Thymus (tissue), 11 donors: ENCODE results near the gene SLC37A1. TPM values are rescaled to one million over a fixed set of nuclear protein-coding genes. Genes with fewer than 3 reads are reported as not detected.
A peak's percentile ranks its signal among the peaks of the same experiment; 100 is the strongest.
"Not testable (repeated sequence)": the region's sequence is repeated elsewhere in the genome, so short reads cannot be mapped to it uniquely, and the experiment has no call there.

Source experiments
- DNase-seq, 9 donors: peaks; one replicate each; pipeline ENCODE4 v3.0.0-alpha.2; 2013; ENCODE audit warnings: low spot score in 9 of 9, low read depth in 6 of 9, missing footprints in 1 of 9
- H3K27ac ChIP-seq, 2 donors: one replicate each; pipeline ENCODE4 v1.5.1; 2013; ENCODE audit warnings: control low read depth in 1 of 2, low read depth in 1 of 2, low read length in 1 of 2, mild to moderate bottlenecking in 1 of 2, moderate library complexity in 1 of 2
- H3K27me3 ChIP-seq, 2 donors: one replicate each; pipeline ENCODE4 v1.5.1; 2013; ENCODE audit warnings: low read length in 1 of 2; ENCODE audit not compliant: control insufficient read depth in 2 of 2, insufficient read depth in 1 of 2
- H3K36me3 ChIP-seq, 2 donors: one replicate each; pipeline ENCODE4 v1.5.1; 2013; ENCODE audit warnings: low read length in 1 of 2, mild to moderate bottlenecking in 1 of 2, moderate library complexity in 1 of 2; ENCODE audit not compliant: control insufficient read depth in 2 of 2, insufficient read depth in 2 of 2
- H3K4me1 ChIP-seq, 2 donors: one replicate each; pipeline ENCODE4 v1.5.1; 2013; ENCODE audit warnings: low read length in 2 of 2; ENCODE audit not compliant: control insufficient read depth in 2 of 2, insufficient read depth in 2 of 2
- H3K4me3 ChIP-seq, 2 donors: one replicate each; pipeline ENCODE4 v1.5.1; 2013; ENCODE audit warnings: low read length in 2 of 2, control low read depth in 1 of 2, mild to moderate bottlenecking in 1 of 2
- H3K9me3 ChIP-seq, 2 donors: one replicate each; pipeline ENCODE4 v1.5.1; 2013; ENCODE audit warnings: low read length in 1 of 2, mild to moderate bottlenecking in 1 of 2; ENCODE audit not compliant: control insufficient read depth in 2 of 2, insufficient read depth in 1 of 2
- WGBS: extraction: QIAGEN DNeasy Blood & Tissue Kit; methylation state at CpG from one replicate; pipeline ENCODE4 v1.1.7; 2013; 5-methylcytosine and 5-hydroxymethylcytosine counted together
- polyA plus RNA-seq: library from polyadenylated mRNA; stranded (reverse); fragments of 200-250 nt; gene quantifications from one replicate; pipeline ENCODE4 v1.2.3, GENCODE V29; 2013
- total RNA-seq: library from RNA; stranded (reverse); fragments of 120-200 nt; gene quantifications from one replicate; pipeline ENCODE4 v1.2.4, GENCODE V29; 2013
- donor health status: healthy.

The SLC37A1 gene
- total and polyA plus RNA-seq, 2 donors = 9.0 to 9.2 TPM

DNA sequence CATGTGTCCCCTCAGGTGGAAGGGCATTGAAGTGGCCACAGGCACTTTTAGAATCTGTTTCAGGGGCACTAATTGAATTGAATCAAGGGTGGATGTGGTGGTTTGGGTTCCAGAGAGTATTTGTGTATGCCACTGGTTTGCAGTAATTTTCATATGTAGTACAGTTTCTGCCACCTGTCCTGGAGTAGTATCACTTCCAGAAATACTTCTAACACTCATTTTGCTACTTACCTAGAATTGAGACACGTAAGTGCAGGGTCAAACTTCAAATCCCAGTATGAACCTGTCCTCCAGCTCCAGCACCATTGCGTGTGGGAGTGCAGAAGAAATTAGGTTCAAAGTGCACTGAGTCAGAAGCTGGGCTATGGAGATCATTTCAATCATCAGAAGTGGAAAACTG is 44.4 kb upstream of the SLC37A1 start:
- H3K9me3 ChIP-seq = peaks cover 0 to 2% of the 10 kb centered on the region in 2 donors
- H3K27me3 ChIP-seq = no peaks in the 10 kb centered on the region
- no peak overlapping the region for H3K27ac ChIP-seq
- H3K4me1 ChIP-seq = peaks cover 19 to 61% of the 10 kb centered on the region in 2 donors
- no peak overlapping the region for H3K4me3 ChIP-seq
- 93% methylated on average over 2 of the region's 2 CpGs for WGBS
- H3K36me3 ChIP-seq = no peaks in the 10 kb centered on the region
- DNase-seq = no peak

GRCh38 chr21:42469726-42470125 is 43.9 kb upstream of the SLC37A1 start:
- H3K9me3 ChIP-seq, H3K36me3 ChIP-seq, H3K27me3 ChIP-seq, H3K27ac ChIP-seq, DNase-seq, H3K4me3 ChIP-seq: not testable (repeated sequence)
- peaks cover 19 to 59% of the 10 kb centered on the region in 2 donors for H3K4me1 ChIP-seq
- 95% methylated on average over 4 of the region's 4 CpGs for WGBS

- Histone ChIP-seq H3K4me1 (peaks cover 6 to 45% of the 10 kb centered on the region in 2 donors), H3K9me3 (no peaks in the 10 kb centered on the region), H3K36me3 (no peaks in the 10 kb centered on the region), H3K27ac (no peak overlapping the region), H3K4me3 (no peak overlapping the region), H3K27me3 (no peaks in the 10 kb centered on the region)
- 98% methylated on average over 9 of the region's 9 CpGs for WGBS
- DNase-seq = no peak
These were observed 42.4 kb upstream of the SLC37A1 start for GRCh38 chr21:42471206-42471605.

DNA sequence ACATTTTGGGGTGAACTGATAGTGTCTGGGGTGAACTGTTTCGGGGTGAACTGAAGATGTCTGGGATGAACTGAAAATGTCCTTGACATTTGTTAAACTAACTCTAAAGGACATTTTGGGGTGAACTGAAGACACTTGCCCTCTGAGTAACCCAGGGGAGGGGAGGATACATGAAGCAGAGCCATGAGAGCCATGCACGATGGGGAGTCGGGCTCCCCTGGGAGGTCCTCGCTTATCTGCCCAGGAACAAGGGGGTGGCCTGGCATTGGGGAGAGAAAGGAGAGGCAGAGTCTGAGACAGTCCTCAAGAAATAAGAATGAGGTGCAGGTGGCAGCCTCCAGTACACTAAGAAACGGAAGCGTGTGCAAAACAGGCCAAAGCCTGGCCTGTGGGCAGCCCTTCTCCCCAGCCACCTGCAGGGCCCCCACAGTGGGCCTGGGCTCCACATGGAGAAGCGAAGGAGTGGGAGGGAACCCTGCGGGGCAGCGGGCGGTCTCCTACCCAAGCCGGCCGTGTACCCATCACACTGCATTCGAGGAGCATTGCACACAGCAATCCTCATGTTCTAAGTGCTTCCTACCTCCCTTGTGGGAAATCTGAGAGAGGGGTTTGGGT is 41.8 kb upstream of the SLC37A1 start:
- WGBS = 95% methylated on average over 13 of the region's 13 CpGs
- Histone ChIP-seq H3K27ac (peak overlapping the region in 1 of 2 donors; percentile 44), H3K27me3 (no peaks in the 10 kb centered on the region), H3K4me3 (no peak overlapping the region), H3K36me3 (no peaks in the 10 kb centered on the region), H3K9me3 (no peaks in the 10 kb centered on the region), H3K4me1 (peaks cover 6 to 41% of the 10 kb centered on the region in 2 donors)
- no peak for DNase-seq

- Histone ChIP-seq H3K36me3 (no peaks in the 10 kb centered on the region), H3K9me3 (no peaks in the 10 kb centered on the region), H3K27ac (no peak overlapping the region), H3K4me1 (peaks cover under 1 to 34% of the 10 kb centered on the region in 2 donors), H3K4me3 (no peak overlapping the region), H3K27me3 (no peaks in the 10 kb centered on the region)
- no peak for DNase-seq
- 96% methylated on average over 7 of the region's 7 CpGs for WGBS
These were observed 41.1 kb upstream of the SLC37A1 start for GRCh38 chr21:42472521-42472920.

DNA sequence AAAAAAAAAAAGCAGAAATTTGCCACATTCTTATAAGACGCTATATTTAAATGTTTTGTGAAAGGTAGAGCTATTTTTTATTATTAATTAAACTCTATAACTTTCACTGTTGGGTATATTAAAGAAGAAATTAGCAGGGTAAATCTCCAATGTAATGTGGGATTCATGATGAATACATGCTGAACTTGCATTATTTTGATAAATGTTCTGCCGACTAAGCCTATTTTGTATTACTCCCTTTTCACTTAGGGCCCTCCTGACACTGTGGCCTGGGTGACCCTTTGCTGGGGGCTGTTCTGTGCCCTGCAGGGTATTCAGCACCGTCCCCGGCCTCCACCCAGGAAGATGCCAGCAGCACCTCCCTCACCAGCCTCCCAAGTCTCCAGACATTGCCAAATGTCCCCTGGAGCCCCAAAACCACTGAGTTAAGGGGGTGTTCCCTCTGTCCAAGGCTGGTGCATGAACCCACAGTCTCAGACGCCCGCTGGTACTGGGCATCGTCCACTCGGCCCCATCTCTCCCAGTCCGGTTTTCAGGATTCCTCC is 40.1 kb upstream of the SLC37A1 start:
- Histone ChIP-seq H3K27ac (no peak overlapping the region), H3K27me3 (no peaks in the 10 kb centered on the region), H3K36me3 (no peaks in the 10 kb centered on the region), H3K4me3 (no peak overlapping the region), H3K4me1 (peaks cover 0 to 32% of the 10 kb centered on the region in 2 donors), H3K9me3 (no peaks in the 10 kb centered on the region)
- 98% methylated on average over 9 of the region's 9 CpGs for WGBS
- DNase-seq = no peak

GRCh38 chr21:42474043-42474831 is 39.4 kb upstream of the SLC37A1 start:
- H3K27me3 ChIP-seq = no peaks in the 10 kb centered on the region
- no peak overlapping the region for H3K27ac ChIP-seq
- H3K9me3 ChIP-seq = no peaks in the 10 kb centered on the region
- 92% methylated on average over 14 of the region's 14 CpGs for WGBS
- DNase-seq = no peak
- H3K4me1 ChIP-seq = peaks cover 0 to 26% of the 10 kb centered on the region in 2 donors
- H3K36me3 ChIP-seq = no peaks in the 10 kb centered on the region
- H3K4me3 ChIP-seq = no peak overlapping the region

GRCh38 chr21:42475036-42475435 is 38.6 kb upstream of the SLC37A1 start:
- Histone ChIP-seq H3K4me3 (no peak overlapping the region), H3K27ac (no peak overlapping the region), H3K4me1 (peaks cover 0 to 29% of the 10 kb centered on the region in 2 donors), H3K27me3 (no peaks in the 10 kb centered on the region), H3K36me3 (no peaks in the 10 kb centered on the region), H3K9me3 (no peaks in the 10 kb centered on the region)
- WGBS = 97% methylated on average over 7 of the region's 7 CpGs
- no peak for DNase-seq
